ENCODE measurements around the gene AMIGO1. TPM values are rescaled to one million over a fixed set of nuclear protein-coding genes. Genes with fewer than 3 reads are reported as not detected.

Gene AMIGO1
- total RNA-seq, 1 donor from 2014 or later = 3.5 TPM

- ATAC-seq (no peak), DNase-seq (ENCODE audit: low spot score) (no peak)
Measured at GRCh38 chr1:109504974-109505373, 4.6 kb downstream of the AMIGO1 start.

GRCh38 chr1:109503935-109504334 lies 5.6 kb downstream of the AMIGO1 start:
- ATAC-seq (no peak), DNase-seq (ENCODE audit: low spot score) (no peak)

DNA sequence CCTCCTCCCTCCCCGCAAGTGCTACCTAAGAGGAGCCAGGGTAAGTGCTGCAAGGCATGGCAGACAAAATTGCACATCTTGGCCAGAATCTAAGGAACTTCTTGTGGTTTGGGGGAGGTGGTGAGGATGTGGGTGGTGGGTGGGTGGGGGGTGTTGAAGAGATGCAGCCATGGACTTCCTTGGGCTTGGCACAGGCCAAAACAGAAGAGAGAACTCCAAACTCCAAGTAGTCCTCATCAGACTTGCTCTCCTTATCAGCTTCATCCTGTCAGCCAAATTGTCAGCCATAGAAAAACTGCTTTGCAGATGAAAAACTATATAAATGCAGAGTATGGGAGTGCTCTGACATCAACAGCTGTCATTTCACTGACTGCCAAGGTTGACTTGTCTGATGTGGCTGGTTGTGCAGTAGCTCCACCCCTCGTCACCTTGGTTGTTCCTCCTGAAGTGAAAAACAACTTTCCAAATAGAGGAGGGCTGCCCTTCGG lies 7.1 kb downstream of the AMIGO1 start:
- ATAC-seq (no peak), DNase-seq (ENCODE audit: low spot score) (no peak)

DNA sequence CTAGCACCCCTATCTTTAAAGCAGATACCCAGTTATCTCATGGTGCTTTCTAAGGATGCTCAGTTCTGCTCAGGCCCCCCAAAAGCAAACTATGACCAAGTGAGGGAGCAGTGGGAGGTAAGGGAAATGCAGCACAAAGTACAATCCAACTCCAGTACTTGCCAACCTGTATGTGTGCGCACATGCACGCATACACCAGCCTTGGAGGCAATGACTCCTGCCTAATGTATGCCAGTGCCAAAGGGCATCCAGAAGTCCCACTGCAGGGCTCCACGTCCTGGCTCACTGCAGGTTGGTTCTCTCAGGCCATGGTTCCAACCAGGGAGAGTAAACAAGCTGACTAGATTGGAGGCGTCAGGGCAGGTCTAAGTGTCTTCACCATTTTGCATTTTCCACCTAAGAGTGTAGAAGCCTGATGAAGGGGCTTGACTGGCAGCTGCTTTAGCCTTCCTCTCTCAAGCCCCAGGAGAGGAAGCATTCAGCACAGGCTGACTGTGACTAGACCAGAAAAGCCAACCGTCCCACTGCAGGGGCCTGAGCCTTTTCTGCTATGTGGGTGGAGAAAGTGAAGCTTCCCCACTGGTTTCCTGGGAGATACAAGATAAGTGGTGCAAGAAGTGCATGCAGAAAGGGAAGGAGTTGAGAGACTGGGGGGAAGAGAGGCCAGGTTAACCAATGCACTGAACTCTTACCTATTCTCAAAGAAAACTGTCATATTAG lies 7.7 kb downstream of the AMIGO1 start:
- DNase-seq (ENCODE audit: low spot score) (no peak), ATAC-seq (no peak)

DNA sequence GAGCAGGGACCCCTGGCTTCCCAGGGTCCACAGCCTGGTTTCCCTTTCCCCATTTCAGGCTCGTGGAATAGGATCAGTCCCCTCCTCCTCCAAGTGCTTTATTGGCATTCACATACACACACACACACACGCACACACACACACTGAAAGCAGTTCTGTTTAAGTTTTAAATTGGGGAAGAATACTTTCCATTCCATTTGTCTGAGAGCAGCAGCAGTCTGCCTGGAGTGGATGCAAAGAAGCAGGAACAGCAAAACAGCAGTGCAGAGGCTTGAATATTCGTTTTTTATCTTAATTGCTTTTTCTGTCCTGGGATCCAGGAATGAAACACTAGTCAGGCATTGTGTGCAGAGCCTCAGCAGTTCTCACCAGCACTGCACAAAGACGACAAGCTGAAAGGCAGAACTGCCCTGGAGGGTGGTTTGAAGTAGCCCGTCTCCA lies 8.6 kb downstream of the AMIGO1 start:
- no peak for DNase-seq (ENCODE audit: low spot score)

GRCh38 chr1:109499661-109500536 lies 9.6 kb downstream of the AMIGO1 start:
- ATAC-seq (peak; percentile 74), DNase-seq (ENCODE audit: low spot score) (no peak)

More for the DNA sequence above, 8.6 kb downstream of the AMIGO1 start:
- no peak for ATAC-seq

GRCh38 chr1:109499081-109499480 lies 10.4 kb downstream of the AMIGO1 start:
- ATAC-seq (no peak), DNase-seq (ENCODE audit: low spot score) (no peak)

- no peak for DNase-seq (ENCODE audit: low spot score)
- ATAC-seq = no peak
Measured at GRCh38 chr1:109498161-109498801, 11.2 kb downstream of the AMIGO1 start.

DNA sequence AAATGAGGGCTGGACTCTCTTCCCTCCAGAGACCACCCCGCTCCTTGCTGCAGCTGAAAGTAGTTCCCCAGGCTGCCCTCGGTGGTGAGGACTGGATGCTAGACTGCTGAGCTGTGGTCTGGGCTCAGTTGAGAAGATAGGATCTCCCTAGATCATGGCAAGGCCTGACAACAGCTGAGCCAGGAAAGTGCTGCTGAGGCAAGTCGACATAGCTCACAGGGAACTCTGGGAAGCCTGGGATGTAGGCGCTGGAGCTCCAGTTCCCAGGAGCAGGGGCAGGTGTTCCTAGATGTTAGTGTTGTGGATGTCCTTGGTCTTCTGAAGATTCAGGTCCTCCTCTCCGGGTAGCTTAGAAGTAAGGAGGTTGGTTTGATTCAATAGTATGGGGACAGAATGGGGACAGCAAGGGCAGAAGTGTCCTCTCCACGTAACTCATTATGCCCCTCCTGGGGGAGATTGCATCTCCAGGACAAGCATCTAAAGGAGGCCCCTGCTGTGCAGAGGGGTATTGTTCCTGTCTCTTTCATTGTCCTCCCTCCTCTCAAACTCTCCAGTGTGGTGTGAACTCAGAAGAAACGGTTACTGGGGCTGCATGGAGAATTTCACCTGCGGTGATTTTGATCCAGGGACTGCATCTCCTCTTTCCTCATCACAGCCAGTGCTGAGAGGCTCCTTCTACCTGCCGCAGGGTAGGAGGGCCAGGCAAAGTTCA lies 11.9 kb downstream of the AMIGO1 start:
- DNase-seq (ENCODE audit: low spot score) (no peak), ATAC-seq (no peak)

DNA sequence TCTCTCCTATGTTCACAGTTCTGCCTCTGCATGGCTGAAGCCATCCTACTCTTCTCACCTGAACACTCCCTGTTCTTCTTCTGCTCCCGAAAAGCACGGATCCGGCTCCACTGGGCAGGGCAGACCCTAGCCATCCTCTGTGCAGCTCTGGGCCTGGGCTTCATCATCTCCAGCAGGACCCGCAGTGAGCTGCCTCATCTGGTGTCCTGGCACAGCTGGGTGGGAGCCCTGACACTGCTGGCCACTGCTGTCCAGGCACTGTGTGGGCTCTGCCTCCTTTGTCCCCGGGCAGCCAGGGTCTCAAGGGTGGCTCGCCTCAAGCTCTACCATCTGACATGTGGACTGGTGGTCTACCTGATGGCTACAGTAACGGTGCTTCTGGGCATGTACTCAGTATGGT lies 13.8 kb downstream of the AMIGO1 start:
- DNase-seq (ENCODE audit: low spot score) = no peak
- no peak for ATAC-seq

DNA sequence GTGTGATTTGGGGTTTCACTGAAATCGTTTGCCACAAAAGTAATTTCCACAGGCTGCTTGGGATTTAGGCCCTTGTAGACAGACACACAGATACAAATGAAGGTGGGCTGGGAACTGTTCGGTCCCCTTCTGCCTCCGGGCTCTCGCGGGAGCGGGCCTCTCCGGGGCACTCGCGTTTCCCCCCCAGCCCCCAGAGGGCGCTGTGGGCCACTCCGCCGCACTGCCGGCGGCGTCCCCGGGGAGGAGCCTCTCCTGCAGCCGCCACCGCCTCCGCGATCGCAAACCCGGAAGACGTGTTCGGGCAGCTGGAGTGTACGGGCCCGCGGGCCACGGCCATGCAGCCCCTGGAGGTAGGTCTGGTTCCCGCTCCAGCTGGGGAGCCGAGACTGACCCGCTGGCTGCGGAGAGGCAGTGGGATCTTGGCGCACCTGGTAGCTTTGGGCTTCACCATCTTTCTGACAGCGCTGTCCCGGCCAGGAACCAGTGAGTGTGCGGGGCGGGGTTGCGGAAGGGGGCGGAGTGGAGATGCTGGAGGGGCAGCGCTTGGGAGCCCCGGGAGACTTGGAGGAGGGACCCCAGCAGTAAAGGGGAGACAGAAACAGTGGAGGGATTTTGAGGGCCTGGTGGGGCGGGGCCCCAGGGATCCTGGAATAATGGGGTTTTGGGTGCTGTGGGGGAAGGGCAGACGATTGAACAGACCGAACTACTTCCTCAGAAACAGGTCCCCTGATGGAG lies 15.6 kb downstream of the AMIGO1 start, which contains the start of gene CYB561D1:
Gene CYB561D1 (plus strand): TSS at position 290 of the 735 bp plus-strand sequence. CDS start 46 bp downstream, at position 336.
- peak; percentile 84 for DNase-seq (ENCODE audit: low spot score)
- peak; percentile 97 for ATAC-seq

- no peak for DNase-seq (ENCODE audit: low spot score)
- ATAC-seq = no peak
Measured at GRCh38 chr1:109493227-109493626, 16.3 kb downstream of the AMIGO1 start.

GRCh38 chr1:109492779-109493178 lies 16.7 kb downstream of the AMIGO1 start:
- ATAC-seq (no peak), DNase-seq (ENCODE audit: low spot score) (no peak)

- DNase-seq (ENCODE audit: low spot score) (no peak), ATAC-seq (no peak)
Measured at GRCh38 chr1:109491372-109491771, 18.2 kb downstream of the AMIGO1 start.

DNA sequence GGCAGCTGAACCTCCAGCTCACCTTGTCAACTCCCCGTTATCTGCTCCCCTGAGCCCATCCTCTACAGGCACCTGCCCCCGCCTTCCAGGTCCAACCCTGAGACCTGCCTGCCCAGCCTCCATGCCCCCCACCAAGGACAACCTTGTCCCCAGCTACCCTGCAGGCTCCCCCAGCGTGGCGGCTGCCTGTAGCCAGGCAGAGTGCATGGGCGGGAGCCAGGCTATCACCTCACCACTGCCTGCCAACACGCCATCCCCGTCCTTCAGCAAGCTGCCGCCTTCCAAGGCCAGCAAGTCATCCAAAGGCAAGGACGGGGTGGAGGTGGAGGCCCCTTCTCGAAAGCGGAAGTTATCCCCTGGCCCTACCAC lies 18.6 kb downstream of the AMIGO1 start:
- no peak for DNase-seq (ENCODE audit: low spot score)

DNA sequence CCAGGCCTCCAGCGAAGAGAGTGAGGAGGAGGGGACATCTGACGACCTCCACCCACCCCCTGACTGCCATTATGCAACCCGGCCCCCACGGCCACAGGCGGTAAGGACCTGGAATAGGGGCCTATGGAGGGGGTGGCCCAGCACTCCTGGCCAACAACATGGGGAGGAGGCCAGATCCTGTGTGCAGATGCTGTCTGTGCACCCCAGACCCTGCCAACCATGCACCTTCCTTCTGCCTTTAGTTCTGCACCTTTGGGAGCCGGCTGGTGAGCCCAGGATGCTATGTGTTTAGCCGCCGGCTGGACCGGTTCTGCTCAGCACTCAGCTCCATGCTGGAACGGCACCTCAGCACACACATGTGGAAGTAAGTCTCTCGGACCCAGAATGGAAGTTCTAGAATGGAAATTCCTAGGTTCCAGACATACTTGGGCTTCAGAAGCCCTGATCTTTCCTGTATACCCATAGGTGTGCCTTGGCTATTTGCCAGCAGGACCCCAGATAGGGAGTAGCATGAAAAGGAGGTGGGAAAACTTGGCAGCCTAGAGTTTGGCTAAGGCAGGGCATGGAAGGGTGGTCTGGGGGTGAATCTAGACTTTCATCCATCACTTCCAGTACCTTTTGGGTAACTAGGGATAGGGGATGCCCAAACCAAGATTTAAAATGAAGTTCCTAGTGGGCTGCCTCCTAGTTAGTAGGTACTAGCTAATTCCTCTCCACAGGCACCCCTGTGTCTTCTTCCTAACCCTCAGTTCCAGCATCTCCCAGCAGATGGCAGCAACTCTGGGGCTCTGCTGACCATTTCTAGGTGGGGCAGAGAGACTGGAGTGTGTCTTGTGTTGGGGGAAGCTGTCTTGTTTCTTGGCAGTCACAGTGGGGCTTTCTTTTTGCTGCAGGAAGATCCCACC lies 19.2 kb downstream of the AMIGO1 start:
- ATAC-seq = peak; percentile 62
- DNase-seq (ENCODE audit: low spot score) = peak; percentile 69

More for the DNA sequence above, 18.6 kb downstream of the AMIGO1 start:
- ATAC-seq = no peak

GRCh38 chr1:109488696-109489095 lies 20.8 kb downstream of the AMIGO1 start:
- DNase-seq (ENCODE audit: low spot score) (no peak), ATAC-seq (no peak)

DNA sequence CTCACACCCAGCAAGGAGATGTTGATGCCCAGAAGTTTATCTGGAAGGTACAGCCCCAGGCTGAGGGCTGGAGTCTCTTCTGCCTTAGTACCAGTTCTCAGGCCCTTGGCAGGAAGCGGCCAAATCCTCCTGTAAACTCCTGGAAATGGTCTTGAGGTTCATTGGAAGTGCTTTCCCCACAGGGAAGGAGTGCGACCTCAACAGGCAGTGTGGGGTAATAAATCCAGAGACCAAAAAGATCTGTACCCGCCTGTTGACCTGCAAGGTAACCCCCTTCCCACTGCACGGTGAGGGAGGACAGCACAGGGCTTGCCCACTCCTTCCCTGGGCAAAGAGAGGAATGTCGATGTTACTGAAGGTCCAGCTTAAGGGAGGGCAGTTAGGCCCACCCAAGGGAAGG lies 21.3 kb downstream of the AMIGO1 start:
- ATAC-seq (no peak), DNase-seq (ENCODE audit: low spot score) (no peak)

- DNase-seq (ENCODE audit: low spot score) (no peak), ATAC-seq (no peak)
Measured at GRCh38 chr1:109487261-109487660, 22.3 kb downstream of the AMIGO1 start.
